Measurements from ENCODE around the gene CD3G. TPM values are rescaled to one million over a fixed set of nuclear protein-coding genes. Genes with fewer than 3 reads are reported as not detected.

Gene CD3G
- total RNA-seq, 1 donor, result not detected

DNA sequence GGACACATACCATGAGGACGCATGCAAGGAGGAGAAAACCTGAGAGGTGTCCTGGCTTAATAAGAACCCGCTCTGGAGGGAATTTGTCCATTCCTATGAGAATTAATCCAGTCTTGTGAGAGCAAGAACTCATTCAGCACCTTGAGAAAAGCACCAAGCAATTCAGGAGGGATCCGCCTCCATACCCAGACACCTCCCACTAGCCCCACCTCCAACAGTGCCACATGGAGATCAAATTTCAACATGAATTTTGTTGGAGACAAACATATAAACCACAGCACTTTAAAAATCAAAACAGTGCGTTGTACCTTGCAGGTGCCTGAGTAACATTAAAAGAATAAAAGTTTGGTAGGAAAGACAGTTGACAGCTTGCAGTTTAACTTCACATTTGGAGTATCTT, 26.6 kb downstream of the CD3G start:
- TF ChIP-seq, protein P1, sequence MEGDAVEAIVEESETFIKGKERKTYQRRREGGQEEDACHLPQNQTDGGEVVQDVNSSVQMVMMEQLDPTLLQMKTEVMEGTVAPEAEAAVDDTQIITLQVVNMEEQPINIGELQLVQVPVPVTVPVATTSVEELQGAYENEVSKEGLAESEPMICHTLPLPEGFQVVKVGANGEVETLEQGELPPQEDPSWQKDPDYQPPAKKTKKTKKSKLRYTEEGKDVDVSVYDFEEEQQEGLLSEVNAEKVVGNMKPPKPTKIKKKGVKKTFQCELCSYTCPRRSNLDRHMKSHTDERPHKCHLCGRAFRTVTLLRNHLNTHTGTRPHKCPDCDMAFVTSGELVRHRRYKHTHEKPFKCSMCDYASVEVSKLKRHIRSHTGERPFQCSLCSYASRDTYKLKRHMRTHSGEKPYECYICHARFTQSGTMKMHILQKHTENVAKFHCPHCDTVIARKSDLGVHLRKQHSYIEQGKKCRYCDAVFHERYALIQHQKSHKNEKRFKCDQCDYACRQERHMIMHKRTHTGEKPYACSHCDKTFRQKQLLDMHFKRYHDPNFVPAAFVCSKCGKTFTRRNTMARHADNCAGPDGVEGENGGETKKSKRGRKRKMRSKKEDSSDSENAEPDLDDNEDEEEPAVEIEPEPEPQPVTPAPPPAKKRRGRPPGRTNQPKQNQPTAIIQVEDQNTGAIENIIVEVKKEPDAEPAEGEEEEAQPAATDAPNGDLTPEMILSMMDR (IDR thresholded peaks at IDR 0.05; ENCODE audit: insufficient read depth, low read length), result no peak
- DNase-seq (ENCODE audit: low read depth), result no peak
- H3K4me3 ChIP-seq (ENCODE audit: low read depth, low read length), result no peak overlapping the region

DNA sequence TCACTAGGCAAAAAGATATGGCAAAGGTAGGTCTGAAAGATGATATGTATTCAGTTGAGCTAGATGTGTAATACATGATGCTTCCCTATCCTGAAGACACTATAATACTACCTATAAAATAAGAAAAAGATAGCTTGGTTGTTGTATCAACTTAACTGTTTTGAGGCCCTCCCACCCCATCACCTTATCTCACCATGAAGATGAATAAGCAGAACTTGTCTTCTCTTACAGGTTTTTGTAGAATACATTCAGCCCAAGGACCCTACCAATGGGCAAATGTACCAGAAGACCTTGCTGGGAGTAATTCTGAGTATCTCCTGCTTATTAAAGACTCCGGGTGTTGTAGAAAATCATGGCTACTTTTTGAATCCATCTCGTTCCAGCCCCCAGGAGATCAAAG, 29.1 kb downstream of the CD3G start:
- TF ChIP-seq, protein P1 (IDR thresholded peaks at IDR 0.05; ENCODE audit: insufficient read depth, low read length), result no peak
- DNase-seq (ENCODE audit: low read depth), result no peak

DNA sequence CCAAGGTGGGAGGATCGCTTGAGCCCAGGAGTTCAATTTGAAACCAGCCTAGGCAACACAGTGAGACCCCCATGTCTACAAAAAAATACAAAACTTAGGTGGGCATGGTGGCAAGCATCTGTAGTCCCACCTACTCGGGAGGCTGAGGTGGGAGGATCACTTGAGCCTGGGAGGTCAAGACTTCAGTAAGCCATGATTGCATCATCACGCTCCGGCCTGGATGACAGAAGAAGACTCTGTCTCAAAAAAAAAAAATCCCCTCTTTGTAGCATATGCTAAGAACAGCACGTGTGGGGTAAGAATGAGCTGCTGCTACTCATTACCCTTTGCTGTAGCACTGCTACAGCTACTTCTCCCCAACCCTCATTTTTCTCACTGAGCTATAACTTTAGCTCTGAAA, 29.7 kb downstream of the CD3G start:
- DNase-seq (ENCODE audit: low read depth), result no peak
- TF ChIP-seq, protein P1 (IDR thresholded peaks at IDR 0.05; ENCODE audit: insufficient read depth, low read length), result no peak
- H3K4me3 ChIP-seq (ENCODE audit: low read depth, low read length), result no peak overlapping the region

More for the DNA sequence above, 29.1 kb downstream of the CD3G start:
- no peak overlapping the region for H3K4me3 ChIP-seq (ENCODE audit: low read depth, low read length)

- no peak overlapping the region for H3K4me3 ChIP-seq (ENCODE audit: low read depth, low read length)
- TF ChIP-seq, protein P1 (IDR thresholded peaks at IDR 0.05; ENCODE audit: insufficient read depth, low read length), result no peak
- DNase-seq (ENCODE audit: low read depth), result no peak
Measured at GRCh38 chr11:118374729-118375128, 30.6 kb downstream of the CD3G start.

DNA sequence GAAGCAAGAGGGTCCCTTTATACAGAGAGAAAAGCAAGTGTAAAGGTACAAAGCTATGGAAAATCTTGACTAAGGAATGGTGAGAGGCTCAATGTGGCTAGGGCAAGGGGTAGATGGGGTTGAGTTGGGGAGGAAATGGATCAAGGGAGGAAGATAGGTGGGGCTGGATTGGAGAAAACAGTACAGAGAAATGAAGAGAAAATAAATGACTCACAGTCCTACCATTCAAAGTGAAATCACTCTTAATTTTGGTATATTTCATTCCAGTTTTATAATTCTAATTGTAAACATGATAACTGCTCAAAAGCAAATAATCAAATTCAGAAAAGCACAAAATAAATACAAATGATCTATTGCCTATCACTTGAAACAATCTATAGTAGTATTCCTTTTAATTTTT, 31.8 kb downstream of the CD3G start:
- no peak for DNase-seq (ENCODE audit: low read depth)
- TF ChIP-seq, protein P1 (IDR thresholded peaks at IDR 0.05; ENCODE audit: insufficient read depth, low read length), result no peak
- H3K4me3 ChIP-seq (ENCODE audit: low read depth, low read length), result no peak overlapping the region

- no peak for DNase-seq (ENCODE audit: low read depth)
- no peak overlapping the region for H3K4me3 ChIP-seq (ENCODE audit: low read depth, low read length)
- TF ChIP-seq, protein P1 (IDR thresholded peaks at IDR 0.05; ENCODE audit: insufficient read depth, low read length), result no peak
Measured at GRCh38 chr11:118379497-118379896, 35.4 kb downstream of the CD3G start.

- DNase-seq (ENCODE audit: low read depth), result no peak
- no peak overlapping the region for H3K4me3 ChIP-seq (ENCODE audit: low read depth, low read length)
- TF ChIP-seq, protein P1 (IDR thresholded peaks at IDR 0.05; ENCODE audit: insufficient read depth, low read length), result no peak
Measured at GRCh38 chr11:118380571-118380970, 36.4 kb downstream of the CD3G start.
